NCI-H2081 (cell line): ENCODE data around the gene CDKN3.
"Not testable (repeated sequence)": the region's sequence is repeated elsewhere in the genome, so short reads cannot be mapped to it uniquely, and the experiment has no call there.

ENCODE experiments used
- DNase-seq, 2 experiments: peaks; one replicate each; lab custom pipeline; 2025; lab: John Stamatoyannopoulos, UW

CDKN3 gene

GRCh38 chr14:54424479-54424901, 27.7 kb downstream of the CDKN3 start:
- peak; percentile 8 to 32 for DNase-seq

GRCh38 chr14:54425068-54425467, 28.3 kb downstream of the CDKN3 start:
- DNase-seq, result no peak

- no peak for DNase-seq
These were observed 28.9 kb downstream of the CDKN3 start for GRCh38 chr14:54425537-54426274.

- no peak for DNase-seq
These were observed 31.1 kb downstream of the CDKN3 start for GRCh38 chr14:54427871-54428270.

- no peak for DNase-seq
These were observed 31.7 kb downstream of the CDKN3 start for GRCh38 chr14:54428527-54428926.

GRCh38 chr14:54435500-54435981, 38.7 kb downstream of the CDKN3 start:
- DNase-seq, result no peak

- DNase-seq, result not testable (repeated sequence)
These were observed 41.1 kb downstream of the CDKN3 start for GRCh38 chr14:54437954-54438353.

- DNase-seq, result no peak
These were observed 41.9 kb downstream of the CDKN3 start for GRCh38 chr14:54438703-54439102.

- DNase-seq, result no peak
These were observed 43.2 kb downstream of the CDKN3 start for GRCh38 chr14:54440037-54440436.

- DNase-seq, result no peak
These were observed 43.7 kb downstream of the CDKN3 start for GRCh38 chr14:54440476-54440872.

GRCh38 chr14:54440873-54441868, 44.4 kb downstream of the CDKN3 start, which contains the start of gene CNIH1:
TSS of gene CNIH1 (minus strand) at chr14:54441374. CDS start at chr14:54441327, 47 bp downstream.
- peak; percentile 91 to 93 for DNase-seq

GRCh38 chr14:54442961-54443360, 46.2 kb downstream of the CDKN3 start:
- not testable (repeated sequence) for DNase-seq

GRCh38 chr14:54443981-54444380, 47.2 kb downstream of the CDKN3 start:
- DNase-seq, result no peak

- no peak for DNase-seq
These were observed 47.9 kb downstream of the CDKN3 start for GRCh38 chr14:54444681-54445080.

- DNase-seq, result peak; percentile 67 to 88
These were observed 49.4 kb downstream of the CDKN3 start for GRCh38 chr14:54446161-54446693.

- DNase-seq, result no peak
These were observed 50.5 kb downstream of the CDKN3 start for GRCh38 chr14:54447231-54447692.

- no peak for DNase-seq
These were observed 53.7 kb downstream of the CDKN3 start for GRCh38 chr14:54450535-54450934.

GRCh38 chr14:54451121-54451601, 54.4 kb downstream of the CDKN3 start:
- DNase-seq, result no peak

GRCh38 chr14:54451961-54452360, 55.2 kb downstream of the CDKN3 start:
- no peak for DNase-seq

- DNase-seq, result no peak
These were observed 56.4 kb downstream of the CDKN3 start for GRCh38 chr14:54453252-54453651.

GRCh38 chr14:54453990-54454389, 57.2 kb downstream of the CDKN3 start:
- not testable (repeated sequence) for DNase-seq

- no peak for DNase-seq
These were observed 58.6 kb downstream of the CDKN3 start for GRCh38 chr14:54455363-54455762.
